Muscle layer of colon (tissue), 2 donors: ENCODE measurements around the gene LPCAT3.

ENCODE experiments used
- H3K27ac ChIP-seq: one replicate; pipeline ENCODE4 v1.7.0; 2013; ENCODE audit warnings: low read depth, mild to moderate bottlenecking, low read length, moderate library complexity
- H3K27me3 ChIP-seq, 2 donors: one replicate each; pipeline ENCODE4 v1.7.0; 2013; ENCODE audit warnings: low read length in 2 of 2, mild to moderate bottlenecking in 2 of 2; ENCODE audit not compliant: insufficient read depth in 2 of 2, control insufficient read depth in 1 of 2
- H3K36me3 ChIP-seq: one replicate; pipeline ENCODE4 v1.7.0; 2013; ENCODE audit warnings: mild to moderate bottlenecking, low read length; ENCODE audit not compliant: insufficient read depth
- H3K4me1 ChIP-seq: one replicate; pipeline ENCODE4 v1.7.0; 2013; ENCODE audit warnings: mild to moderate bottlenecking, low read length; ENCODE audit not compliant: insufficient read depth
- H3K4me3 ChIP-seq, 2 donors: one replicate each; pipeline ENCODE4 v1.7.0; 2013; ENCODE audit warnings: low read length in 2 of 2, low read depth in 1 of 2, mild to moderate bottlenecking in 1 of 2, moderate library complexity in 1 of 2
- H3K9ac ChIP-seq: one replicate; pipeline ENCODE4 v1.7.0; 2013; ENCODE audit warnings: low read length
- H3K9me3 ChIP-seq: one replicate; pipeline ENCODE4 v1.7.0; 2013; ENCODE audit warnings: mild to moderate bottlenecking, low read length
- donor health status: abdominal sarcoma.
- donor health status: Adenocarcinoma of cecum.

LPCAT3 gene

DNA sequence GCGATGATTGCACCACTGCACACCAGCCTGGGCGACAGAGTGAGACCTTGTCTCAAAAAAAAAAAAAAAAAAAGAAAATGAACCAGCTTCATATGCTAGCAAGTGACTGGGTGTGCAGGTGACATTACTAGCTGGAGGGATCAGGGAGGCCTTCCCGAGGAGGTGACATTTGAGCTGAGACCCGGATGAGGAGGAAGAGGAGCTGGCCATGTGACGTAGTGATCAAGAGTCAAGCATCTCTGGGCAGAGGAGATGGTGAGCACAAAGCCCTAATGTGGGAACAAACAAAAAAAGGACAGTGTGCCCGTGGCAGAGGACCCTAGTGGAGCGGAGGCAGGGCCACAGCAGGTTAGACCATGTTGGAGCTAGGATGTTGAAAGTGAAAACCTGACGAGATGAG is 70.7 kb downstream of the LPCAT3 start:
- Histone ChIP-seq H3K27me3 (no peaks in the 10 kb centered on the region), H3K36me3 (peaks cover 20% of the 10 kb centered on the region), H3K4me3 (no peak overlapping the region), H3K9ac (no peak overlapping the region), H3K4me1 (peaks cover 23% of the 10 kb centered on the region), H3K9me3 (no peaks in the 10 kb centered on the region), H3K27ac (no peak overlapping the region)

DNA sequence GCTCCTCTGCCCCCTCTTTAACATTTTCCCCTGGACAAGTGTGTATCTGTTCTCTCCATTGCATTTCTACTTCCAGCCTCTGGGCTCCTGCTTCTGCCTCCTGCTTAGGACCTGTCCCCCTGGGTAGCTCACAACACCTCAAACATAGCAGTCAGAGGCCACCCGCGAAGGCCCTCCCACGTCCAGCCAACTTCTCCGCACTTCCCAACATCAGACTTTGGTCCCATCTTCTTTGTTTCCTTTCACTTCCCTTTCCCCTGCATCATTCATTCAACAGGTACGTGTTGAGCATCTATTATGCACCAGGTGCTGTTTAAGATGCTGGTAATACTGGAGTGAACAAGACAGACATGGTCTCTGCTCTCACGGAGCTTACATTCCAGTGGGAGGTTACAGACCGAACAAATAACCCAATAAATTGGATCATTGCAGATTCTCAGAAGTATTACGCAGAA is 71.3 kb downstream of the LPCAT3 start:
- H3K27me3 ChIP-seq, result no peaks in the 10 kb centered on the region
- H3K4me1 ChIP-seq, result peaks cover 28% of the 10 kb centered on the region
- H3K9ac ChIP-seq, result no peak overlapping the region
- no peaks in the 10 kb centered on the region for H3K9me3 ChIP-seq
- H3K4me3 ChIP-seq, result no peak overlapping the region
- H3K27ac ChIP-seq, result no peak overlapping the region
- peaks cover 20% of the 10 kb centered on the region for H3K36me3 ChIP-seq

DNA sequence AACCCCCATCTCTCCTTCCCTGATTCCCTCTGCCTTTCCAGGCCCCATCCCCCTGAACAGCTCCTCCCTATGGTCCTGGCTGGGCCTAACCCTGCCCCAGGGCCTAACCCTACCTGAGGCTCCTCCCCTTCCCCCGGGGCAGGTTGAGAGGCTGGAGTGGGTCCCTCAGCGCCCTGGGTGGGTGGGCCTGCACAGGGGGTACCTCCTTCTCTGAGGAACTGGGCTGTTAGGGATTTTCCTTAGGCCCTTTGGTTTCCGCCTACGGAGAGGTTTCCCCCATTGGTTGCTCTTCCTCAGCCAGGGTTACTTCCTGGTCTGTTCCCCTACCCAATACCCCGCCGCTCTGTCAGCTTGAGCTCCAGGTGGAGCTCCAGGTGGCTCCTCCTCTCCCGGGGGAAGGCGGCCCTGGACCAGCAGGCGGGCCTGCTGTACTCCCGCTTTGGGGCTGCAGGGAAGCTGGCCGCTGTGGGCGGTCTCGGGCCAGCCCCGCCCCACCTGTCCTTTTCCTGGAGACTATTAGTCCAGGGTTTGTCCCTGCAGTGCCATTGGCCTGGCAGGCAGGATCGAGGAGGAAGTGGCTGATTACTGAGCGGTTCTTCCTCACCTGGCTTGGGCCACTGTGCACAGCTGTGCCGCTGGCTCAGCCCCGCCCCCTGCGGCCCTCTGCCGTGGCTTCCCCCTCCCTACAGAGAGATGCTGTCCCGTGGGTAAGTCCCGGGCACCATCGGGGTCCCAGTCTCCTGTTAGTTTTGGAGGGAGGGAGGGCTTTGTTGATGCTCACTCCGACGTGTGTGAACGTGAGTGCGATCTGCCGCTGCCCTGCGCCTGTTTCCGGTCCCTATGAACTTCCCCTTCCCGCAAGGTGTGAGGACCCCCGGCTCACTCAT is 72.0 kb downstream of the LPCAT3 start:
- Histone ChIP-seq H3K36me3 (peaks cover 27% of the 10 kb centered on the region), H3K27ac (no peak overlapping the region), H3K4me1 (peaks cover 28% of the 10 kb centered on the region), H3K9me3 (no peaks in the 10 kb centered on the region), H3K27me3 (no peaks in the 10 kb centered on the region), H3K4me3 (no peak overlapping the region), H3K9ac (no peak overlapping the region)

DNA sequence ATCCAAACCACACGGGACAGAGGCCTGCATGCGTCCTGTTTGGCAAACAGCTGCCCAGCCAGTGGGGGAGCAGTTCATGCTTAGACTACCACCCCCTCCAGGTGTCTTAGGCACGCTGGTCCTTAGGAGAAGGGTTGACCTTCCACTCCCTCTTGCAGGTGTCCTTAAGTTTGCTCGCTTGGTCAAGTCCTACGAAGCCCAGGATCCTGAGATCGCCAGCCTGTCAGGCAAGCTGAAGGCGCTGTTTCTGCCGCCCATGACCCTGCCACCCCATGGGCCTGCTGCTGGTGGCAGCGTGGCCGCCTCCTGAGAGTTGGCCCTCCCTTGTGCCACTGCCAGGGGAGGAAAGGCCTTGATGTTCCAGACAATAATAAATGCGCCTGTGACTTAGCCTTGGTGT is 72.7 kb downstream of the LPCAT3 start:
- H3K36me3 ChIP-seq, result peaks cover 33% of the 10 kb centered on the region
- H3K27me3 ChIP-seq, result no peaks in the 10 kb centered on the region
- no peak overlapping the region for H3K9ac ChIP-seq
- H3K27ac ChIP-seq, result peak overlapping the region; percentile 87
- no peak overlapping the region for H3K4me3 ChIP-seq
- H3K4me1 ChIP-seq, result peaks cover 28% of the 10 kb centered on the region
- no peaks in the 10 kb centered on the region for H3K9me3 ChIP-seq

DNA sequence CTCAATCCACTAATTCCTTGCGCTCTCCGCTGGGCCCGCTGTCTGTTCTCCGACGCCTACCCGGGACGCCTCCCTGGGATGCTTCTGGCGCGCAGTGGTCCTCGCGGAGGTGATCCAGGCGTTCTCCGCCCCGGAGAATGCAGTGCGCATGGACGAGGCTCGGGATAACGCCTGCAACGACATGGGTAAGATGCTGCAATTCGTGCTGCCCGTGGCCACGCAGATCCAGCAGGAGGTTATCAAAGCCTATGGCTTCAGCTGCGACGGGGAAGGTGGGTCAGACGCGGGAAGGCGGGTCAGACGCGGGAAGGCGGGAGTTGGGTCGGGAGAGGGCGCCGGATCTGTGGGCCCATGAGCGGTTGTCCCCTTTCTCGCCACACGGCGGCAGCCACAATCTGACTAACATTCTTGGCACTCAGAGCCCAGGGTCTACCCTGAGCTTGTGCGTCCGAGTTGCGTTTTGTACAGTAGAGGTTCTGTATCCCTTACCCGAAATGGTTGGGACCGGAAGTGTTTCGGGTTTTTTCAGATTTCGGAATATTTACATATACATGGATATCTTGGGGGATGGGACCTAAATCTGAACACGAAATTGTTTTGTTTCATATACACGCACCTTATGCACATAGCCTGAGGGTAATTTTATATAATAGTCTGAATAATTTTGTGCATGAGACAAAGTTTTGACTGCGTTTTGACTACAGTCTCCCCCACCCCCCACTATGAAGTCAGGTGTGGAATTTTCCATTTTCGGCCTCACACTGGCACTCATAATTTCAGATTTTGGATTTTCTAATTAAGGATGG is 73.7 kb downstream of the LPCAT3 start:
- Histone ChIP-seq H3K4me3 (peak overlapping the region; percentile 51 to 82), H3K27ac (peak overlapping the region; percentile 87), H3K9ac (peak overlapping the region; percentile 91), H3K36me3 (peaks cover 38% of the 10 kb centered on the region), H3K9me3 (no peaks in the 10 kb centered on the region), H3K4me1 (peaks cover 28% of the 10 kb centered on the region), H3K27me3 (no peaks in the 10 kb centered on the region)

DNA sequence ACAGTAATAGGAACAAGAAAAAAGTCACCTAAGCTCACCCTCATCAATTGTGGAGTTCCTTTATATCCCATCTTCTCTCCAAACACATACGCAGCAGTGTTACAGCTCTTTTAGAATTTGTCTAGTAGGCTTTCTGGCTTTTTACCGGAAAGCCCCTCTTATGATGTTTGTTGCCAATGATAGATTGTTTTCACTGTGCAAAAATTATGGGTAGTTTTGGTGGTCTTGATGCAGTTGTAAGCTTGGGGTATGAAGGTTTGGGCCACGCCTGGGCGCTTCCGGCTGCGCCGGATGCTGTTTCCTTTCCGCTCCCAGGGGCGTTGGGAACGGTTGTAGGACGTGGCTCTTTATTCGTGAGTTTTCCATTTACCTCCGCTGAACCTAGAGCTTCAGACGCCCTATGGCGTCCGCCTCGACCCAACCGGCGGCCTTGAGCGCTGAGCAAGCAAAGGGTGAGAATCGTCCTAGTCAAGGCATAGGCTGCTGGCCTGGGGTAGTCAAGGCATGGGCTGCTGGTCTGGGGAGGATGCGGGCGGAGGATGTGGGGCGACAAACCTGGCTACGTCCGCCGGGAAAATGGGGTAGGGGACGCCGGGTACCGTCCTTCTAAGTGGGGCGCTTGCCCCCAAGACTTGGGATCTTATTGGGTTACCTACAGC is 74.4 kb downstream of the LPCAT3 start, which contains the start of the genes C12orf57 and RNU7-1:
C12orf57 (plus strand) TSS at position 301 of the 659 bp plus-strand sequence; CDS start at position 401, 100 bp downstream.
RNU7-1 (plus strand) TSS at position 95 of the 659 bp plus-strand sequence.
- H3K4me1 ChIP-seq, result peaks cover 34% of the 10 kb centered on the region
- no peaks in the 10 kb centered on the region for H3K9me3 ChIP-seq
- peaks cover 38% of the 10 kb centered on the region for H3K36me3 ChIP-seq
- H3K27ac ChIP-seq, result peak within 1 kb of the TSS; percentile 87
- no peaks in the 10 kb centered on the region for H3K27me3 ChIP-seq
- H3K4me3 ChIP-seq, result peak within 1 kb of the TSS; percentile 51 to 82
- peak within 1 kb of the TSS; percentile 91 for H3K9ac ChIP-seq

DNA sequence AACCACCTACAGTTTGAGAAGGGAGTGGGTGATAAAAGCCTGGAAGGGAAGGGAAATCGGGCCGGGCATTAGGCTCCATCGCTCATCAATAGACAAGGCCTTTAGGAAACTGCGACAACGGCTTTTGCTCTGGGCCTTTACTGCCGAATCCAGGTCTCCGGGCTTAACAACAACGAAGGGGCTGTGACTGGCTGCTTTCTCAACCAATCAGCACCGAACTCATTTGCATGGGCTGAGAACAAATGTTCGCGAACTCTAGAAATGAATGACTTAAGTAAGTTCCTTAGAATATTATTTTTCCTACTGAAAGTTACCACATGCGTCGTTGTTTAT is 74.9 kb downstream of the LPCAT3 start:
- peaks cover 38% of the 10 kb centered on the region for H3K36me3 ChIP-seq
- H3K27me3 ChIP-seq, result no peaks in the 10 kb centered on the region
- peaks cover 39% of the 10 kb centered on the region for H3K4me1 ChIP-seq
- peak overlapping the region; percentile 91 for H3K9ac ChIP-seq
- no peaks in the 10 kb centered on the region for H3K9me3 ChIP-seq
- peak overlapping the region in 1 of 2 donors; percentile 82 for H3K4me3 ChIP-seq
- H3K27ac ChIP-seq, result peak overlapping the region; percentile 87

DNA sequence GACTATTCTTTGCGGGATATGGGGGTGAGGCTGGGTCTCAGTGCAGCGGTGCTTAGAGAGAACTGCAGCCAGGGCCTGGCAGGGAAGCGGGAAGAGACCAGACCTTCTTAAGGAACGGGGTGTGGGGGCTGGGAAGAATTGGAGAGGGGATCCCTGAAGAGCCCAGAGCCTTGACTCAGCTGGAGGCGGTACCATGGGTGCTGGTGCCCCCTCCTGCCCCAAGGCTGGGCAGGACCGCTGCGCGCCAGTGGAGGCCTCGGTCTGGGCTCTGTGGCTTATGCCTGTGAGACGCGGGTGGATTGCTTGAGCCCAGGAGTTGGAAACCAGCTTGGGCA is 76.0 kb downstream of the LPCAT3 start:
- Histone ChIP-seq H3K36me3 (peaks cover 37% of the 10 kb centered on the region), H3K4me3 (no peak overlapping the region), H3K9ac (peak overlapping the region; percentile 91), H3K4me1 (peaks cover 42% of the 10 kb centered on the region), H3K27me3 (no peaks in the 10 kb centered on the region), H3K9me3 (no peaks in the 10 kb centered on the region), H3K27ac (peak overlapping the region; percentile 87)

DNA sequence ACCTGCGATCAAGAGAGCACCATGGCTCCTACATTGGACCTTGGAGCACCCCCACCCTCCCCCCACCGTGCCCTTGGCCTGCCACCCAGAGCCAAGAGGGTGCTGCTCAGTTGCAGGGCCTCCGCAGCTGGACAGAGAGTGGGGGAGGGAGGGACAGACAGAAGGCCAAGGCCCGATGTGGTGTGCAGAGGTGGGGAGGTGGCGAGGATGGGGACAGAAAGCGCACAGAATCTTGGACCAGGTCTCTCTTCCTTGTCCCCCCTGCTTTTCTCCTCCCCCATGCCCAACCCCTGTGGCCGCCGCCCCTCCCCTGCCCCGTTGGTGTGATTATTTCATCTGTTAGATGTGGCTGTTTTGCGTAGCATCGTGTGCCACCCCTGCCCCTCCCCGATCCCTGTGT is 76.5 kb downstream of the LPCAT3 start:
- peaks cover 42% of the 10 kb centered on the region for H3K4me1 ChIP-seq

DNA sequence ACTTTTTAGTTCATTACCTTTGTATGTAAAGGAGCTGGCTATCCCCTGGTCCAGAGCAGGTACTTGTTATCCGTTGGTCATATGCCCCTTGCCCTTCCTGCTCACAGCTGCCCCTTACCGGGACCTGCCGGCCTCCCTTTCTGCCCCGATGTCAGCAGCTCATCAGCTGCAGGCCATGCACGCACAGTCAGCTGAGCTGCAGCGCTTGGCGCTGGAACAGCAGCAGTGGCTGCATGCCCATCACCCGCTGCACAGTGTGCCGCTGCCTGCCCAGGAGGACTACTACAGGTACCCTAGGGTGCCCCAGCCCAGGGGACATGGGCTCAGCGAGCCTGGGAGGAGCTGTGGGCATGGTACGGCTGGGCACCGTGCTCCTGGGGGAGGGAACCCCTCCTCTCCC is 77.0 kb downstream of the LPCAT3 start:
- H3K9ac ChIP-seq, result no peak overlapping the region
- H3K4me3 ChIP-seq, result no peak overlapping the region
- H3K4me1 ChIP-seq, result peaks cover 39% of the 10 kb centered on the region
- H3K9me3 ChIP-seq, result no peaks in the 10 kb centered on the region
- H3K27ac ChIP-seq, result no peak overlapping the region
- no peaks in the 10 kb centered on the region for H3K27me3 ChIP-seq
- peaks cover 30% of the 10 kb centered on the region for H3K36me3 ChIP-seq

More for the DNA sequence above, 76.5 kb downstream of the LPCAT3 start:
- H3K27me3 ChIP-seq, result no peaks in the 10 kb centered on the region
- H3K9me3 ChIP-seq, result no peaks in the 10 kb centered on the region
- peaks cover 32% of the 10 kb centered on the region for H3K36me3 ChIP-seq
- H3K9ac ChIP-seq, result no peak overlapping the region
- no peak overlapping the region for H3K4me3 ChIP-seq
- H3K27ac ChIP-seq, result no peak overlapping the region

DNA sequence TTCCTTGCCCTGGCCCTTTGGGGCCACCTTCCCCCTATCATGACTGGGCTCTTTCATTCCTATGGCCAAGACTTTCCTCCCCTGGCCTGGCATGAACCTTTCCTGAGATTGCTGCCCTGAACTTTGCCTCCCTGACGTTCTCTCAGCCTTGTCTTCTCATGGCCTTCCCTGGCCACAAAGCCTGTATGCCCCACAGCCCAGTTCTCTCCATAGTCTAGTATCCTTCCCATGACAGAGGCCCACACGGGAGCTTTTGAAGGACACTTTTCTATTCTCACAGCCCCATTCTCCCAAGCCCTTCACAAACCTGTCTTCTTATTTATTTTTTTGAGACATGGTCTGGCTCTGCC is 79.1 kb downstream of the LPCAT3 start:
- no peaks in the 10 kb centered on the region for H3K27me3 ChIP-seq
- H3K36me3 ChIP-seq, result peaks cover 32% of the 10 kb centered on the region
- no peak overlapping the region for H3K9ac ChIP-seq
- no peaks in the 10 kb centered on the region for H3K9me3 ChIP-seq
- H3K4me1 ChIP-seq, result peaks cover 31% of the 10 kb centered on the region
- H3K27ac ChIP-seq, result no peak overlapping the region
- H3K4me3 ChIP-seq, result no peak overlapping the region
